Measurements from ENCODE around the gene NSD1.

GRCh38 chr5:177134697-177135225 lies 1.2 kb downstream of the NSD1 start:
- TF ChIP-seq CTCF (IDR thresholded peaks at IDR 0.05 in 4 of 5, conservative IDR thresholded peaks at IDR 0.05 in 1 of 5) (no peak), POLR2A (IDR thresholded peaks at IDR 0.05) (no peak)

Measured in gastrocnemius medialis (tissue), 4 donors.